ENCODE data around the gene PLCXD1.

DNA sequence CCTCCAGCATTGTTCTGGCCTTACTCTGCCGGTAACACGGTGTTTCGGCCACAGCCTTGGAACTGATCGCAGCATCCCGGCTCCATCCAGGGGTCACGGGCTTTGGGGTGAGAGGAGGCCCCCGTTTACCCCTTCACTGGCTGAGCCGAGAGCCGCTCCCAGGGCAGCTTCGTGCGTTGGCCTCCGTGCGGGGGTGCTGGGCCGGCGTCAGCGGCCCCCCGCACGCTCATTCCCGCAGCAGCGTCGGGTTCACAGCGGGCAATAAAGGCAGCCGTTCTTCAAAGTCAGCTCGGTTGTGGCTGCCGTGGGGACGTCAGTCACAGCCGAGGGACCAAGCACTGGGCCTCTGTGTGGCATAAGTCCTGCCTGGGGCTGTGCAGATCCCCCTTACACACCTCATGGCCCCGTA, 25.3 kb upstream of the PLCXD1 start:
- TF ChIP-seq, protein P1, sequence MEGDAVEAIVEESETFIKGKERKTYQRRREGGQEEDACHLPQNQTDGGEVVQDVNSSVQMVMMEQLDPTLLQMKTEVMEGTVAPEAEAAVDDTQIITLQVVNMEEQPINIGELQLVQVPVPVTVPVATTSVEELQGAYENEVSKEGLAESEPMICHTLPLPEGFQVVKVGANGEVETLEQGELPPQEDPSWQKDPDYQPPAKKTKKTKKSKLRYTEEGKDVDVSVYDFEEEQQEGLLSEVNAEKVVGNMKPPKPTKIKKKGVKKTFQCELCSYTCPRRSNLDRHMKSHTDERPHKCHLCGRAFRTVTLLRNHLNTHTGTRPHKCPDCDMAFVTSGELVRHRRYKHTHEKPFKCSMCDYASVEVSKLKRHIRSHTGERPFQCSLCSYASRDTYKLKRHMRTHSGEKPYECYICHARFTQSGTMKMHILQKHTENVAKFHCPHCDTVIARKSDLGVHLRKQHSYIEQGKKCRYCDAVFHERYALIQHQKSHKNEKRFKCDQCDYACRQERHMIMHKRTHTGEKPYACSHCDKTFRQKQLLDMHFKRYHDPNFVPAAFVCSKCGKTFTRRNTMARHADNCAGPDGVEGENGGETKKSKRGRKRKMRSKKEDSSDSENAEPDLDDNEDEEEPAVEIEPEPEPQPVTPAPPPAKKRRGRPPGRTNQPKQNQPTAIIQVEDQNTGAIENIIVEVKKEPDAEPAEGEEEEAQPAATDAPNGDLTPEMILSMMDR (IDR thresholded peaks at IDR 0.05), result no peak
- TF ChIP-seq POLR2AphosphoS5 (IDR thresholded peaks at IDR 0.05) (no peak), EP300 (IDR thresholded peaks at IDR 0.05) (no peak)
